HG02588 (cell line): ENCODE data around the gene MC1R.
"Not testable (repeated sequence)": the region's sequence is repeated elsewhere in the genome, so short reads cannot be mapped to it uniquely, and the experiment has no call there.

Experiments
- ATAC-seq: cut with Tn5 transposase; IDR thresholded peaks from one replicate; pipeline ENCODE4 v1.9.1; 2021; ENCODE audit warnings: mild to moderate bottlenecking, moderate library complexity; ENCODE audit not compliant: unreplicated experiment

MC1R gene

GRCh38 chr16:89957216-89957785, 38.6 kb downstream of the MC1R start:
- no peak for ATAC-seq

GRCh38 chr16:89958068-89958467, 39.4 kb downstream of the MC1R start:
- ATAC-seq = no peak

GRCh38 chr16:89958596-89958995, 39.9 kb downstream of the MC1R start:
- ATAC-seq = no peak

- ATAC-seq = no peak
Observed at GRCh38 chr16:89960966-89961365, 42.3 kb downstream of the MC1R start.

GRCh38 chr16:89961920-89962319, 43.3 kb downstream of the MC1R start:
- no peak for ATAC-seq

- ATAC-seq = no peak
Observed at GRCh38 chr16:89962754-89963498, 44.3 kb downstream of the MC1R start.

- no peak for ATAC-seq
Observed at GRCh38 chr16:89964201-89964600, 45.5 kb downstream of the MC1R start.

- ATAC-seq = no peak
Observed at GRCh38 chr16:89965447-89966225, 47.0 kb downstream of the MC1R start.

GRCh38 chr16:89966756-89967155, 48.1 kb downstream of the MC1R start:
- no peak for ATAC-seq

GRCh38 chr16:89967436-89967835, 48.8 kb downstream of the MC1R start:
- ATAC-seq = not testable (repeated sequence)

- not testable (repeated sequence) for ATAC-seq
Observed at GRCh38 chr16:89968074-89968473, 49.4 kb downstream of the MC1R start.

- ATAC-seq = no peak
Observed at GRCh38 chr16:89969741-89970410, 51.2 kb downstream of the MC1R start.
